Spleen (tissue), 11 donors: ENCODE results near the gene TSHZ3. TPM values are rescaled to one million over a fixed set of nuclear protein-coding genes. Genes with fewer than 3 reads are reported as not detected.

ENCODE experiments used
- DNase-seq: peaks from one replicate; pipeline ENCODE4 v3.0.0-alpha.2; 2020
- H3K27ac ChIP-seq, 8 donors: fragments of 200-600 bp; sonication (generic) in 7 of 8; 1 replicate in 4 of 8; 2 replicates in 4 of 8; pipeline versions ENCODE4 v1.5.0 to v1.8.0; 2016 to 2021; ENCODE audit warnings: inconsistent platforms in 4 of 8, mild to moderate bottlenecking in 4 of 8, moderate library complexity in 1 of 8
- H3K27me3 ChIP-seq, 7 donors: fragments of 200-600 bp; sonication (generic) in 6 of 7; replicated peaks in 1 of 7; 1 replicate in 4 of 7; 2 replicates in 3 of 7; pipeline versions ENCODE4 v1.5.0 to v1.8.0; 2016 to 2021; ENCODE audit warnings: inconsistent platforms in 3 of 7, mild to moderate bottlenecking in 1 of 7
- H3K36me3 ChIP-seq, 6 donors: fragments of 200-600 bp; sonication (generic) in 5 of 6; 1 replicate in 4 of 6; 2 replicates in 2 of 6; pipeline versions ENCODE4 v1.5.0 to v1.8.0; 2016 to 2021; ENCODE audit warnings: inconsistent platforms in 2 of 6
- H3K4me1 ChIP-seq, 6 donors: fragments of 200-600 bp; sonication (generic) in 5 of 6; 1 replicate in 3 of 6; 2 replicates in 3 of 6; pipeline versions ENCODE4 v1.5.0 to v1.8.0; 2016 to 2021; ENCODE audit warnings: inconsistent platforms in 3 of 6
- H3K4me3 ChIP-seq, 8 donors: fragments of 200-600 bp; sonication (generic) in 7 of 8; 1 replicate in 4 of 8; 2 replicates in 4 of 8; pipeline versions ENCODE4 v1.5.0 to v1.8.0; 2016 to 2021; ENCODE audit warnings: inconsistent platforms in 4 of 8, mild to moderate bottlenecking in 4 of 8, moderate library complexity in 2 of 8
- H3K9me3 ChIP-seq, 8 donors: fragments of 200-600 bp; sonication (generic) in 7 of 8; 1 replicate in 4 of 8; 2 replicates in 4 of 8; pipeline versions ENCODE4 v1.5.0 to v1.8.0; 2016 to 2021; ENCODE audit warnings: inconsistent platforms in 4 of 8
- POLR2A ChIP-seq, 3 donors: fragments of 450-650 bp; IDR thresholded peaks; one replicate each; pipeline ENCODE4 v1.5.1; 2017; ENCODE audit warnings: antibody characterized with exemption in 3 of 3, mild to moderate bottlenecking in 1 of 3
- POLR2AphosphoS5 ChIP-seq, 3 donors: sonication (generic); formaldehyde crosslinking; IDR thresholded peaks; one replicate each; pipeline ENCODE4 v1.5.1; 2017; ENCODE audit warnings: antibody characterized with exemption in 3 of 3
- WGBS, 5 donors: extraction: QIAGEN DNeasy Blood & Tissue Kit in 3 of 5; methylation state at CpG; one replicate each; pipeline versions ENCODE4 v1.1.5 to v1.1.7; 2013 to 2018; 5-methylcytosine and 5-hydroxymethylcytosine counted together
- intact Hi-C: fragments of 100-400 bp; cut with DNase I; formaldehyde crosslinking; loops from one replicate; pipeline ENCODE4 v1.15.0; 2023; ENCODE audit warnings: low total_unique reads
- polyA plus RNA-seq, 3 donors: library from polyadenylated mRNA; stranded (reverse); fragments of 200-250 nt; gene quantifications; one replicate each; pipeline ENCODE4 v1.2.1, GENCODE V29; 2013
- total RNA-seq, 7 donors: library from RNA; depleted of rRNA in 3 of 7; stranded (reverse); fragments of >200 nt in 3 of 7; fragmentation: NEBNext Ultra II Directional in 4 of 7; extraction: Animal tissue kit (Norgen Biotek cat#: 25700) in 4 of 7; gene quantifications; one replicate each; pipeline versions ENCODE4 v1.1.0 to v1.2.1, GENCODE V29; 2016 to 2021
- TF ChIP-seq, protein P1 (sequence below), 11 experiments: fragments of 200-600 bp in 7 of 11; fragments of 450-650 bp in 4 of 11; sonication (generic) in 4 of 11; IDR thresholded peaks in 8 of 11; conservative IDR thresholded peaks in 3 of 11; 1 replicate in 7 of 11; 2 replicates in 4 of 11; pipeline versions ENCODE4 v1.4.0 to v1.8.0; 2016 to 2021; ENCODE audit warnings: antibody characterized with exemption in 11 of 11, inconsistent platforms in 4 of 11, mild to moderate bottlenecking in 1 of 11
- donor health status: healthy with polysubstance abuse.
- donor health status: DM: no; HTN: no; CAD: no; lungs with moderate emphysema.
- donor health status: DM: no; HTN: no; CAD: no.
- donor health status: Bipolar disorder and iron deficiency.
- donor health status: healthy.
- donor health status: DM: no; HTN: no; CAD: no.
- donor health status: DM: yes; HTN: yes; CAD: no.

TSHZ3 gene
- total and polyA plus RNA-seq, 10 donors = 1.2 to 24.6 (median 13.4) TPM

DNA sequence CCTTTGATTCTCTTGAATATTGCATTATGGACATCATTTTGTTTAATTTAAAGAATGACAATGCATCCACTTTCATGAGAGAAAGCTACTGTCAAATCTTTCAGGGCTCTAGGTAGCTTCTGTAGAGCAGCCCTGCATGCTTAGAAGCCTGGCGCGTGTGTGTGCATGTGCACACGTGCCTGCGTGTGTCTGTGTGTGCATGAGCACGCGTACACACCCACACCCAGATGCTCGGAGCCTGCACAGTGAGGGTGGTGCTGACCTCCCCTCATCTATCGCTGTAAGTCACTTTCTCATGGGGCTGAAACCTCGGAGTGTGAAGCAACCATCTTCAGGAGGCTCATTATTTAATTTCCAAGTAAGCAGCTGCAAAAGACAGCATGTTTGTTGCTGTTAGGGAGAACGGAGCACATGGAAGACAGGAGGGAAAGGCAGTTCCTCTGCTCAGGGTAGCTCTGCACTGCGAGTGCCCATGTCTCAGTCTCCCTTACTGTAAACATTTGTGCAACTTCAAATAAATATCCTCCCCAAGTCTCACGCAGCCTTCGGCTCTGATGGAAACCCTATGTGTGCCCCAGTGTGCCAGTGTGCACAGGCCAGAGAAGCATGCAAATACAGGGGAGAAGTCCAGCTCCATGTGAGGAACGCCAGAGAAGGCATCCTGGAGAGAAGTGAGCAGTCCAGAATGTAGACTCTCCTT lies 22.8 kb downstream of the TSHZ3 start:
- no peak for TF ChIP-seq POLR2AphosphoS5 (IDR thresholded peaks at IDR 0.05)
- TF ChIP-seq POLR2A (IDR thresholded peaks at IDR 0.05) = no peak
- TF ChIP-seq, protein P1, sequence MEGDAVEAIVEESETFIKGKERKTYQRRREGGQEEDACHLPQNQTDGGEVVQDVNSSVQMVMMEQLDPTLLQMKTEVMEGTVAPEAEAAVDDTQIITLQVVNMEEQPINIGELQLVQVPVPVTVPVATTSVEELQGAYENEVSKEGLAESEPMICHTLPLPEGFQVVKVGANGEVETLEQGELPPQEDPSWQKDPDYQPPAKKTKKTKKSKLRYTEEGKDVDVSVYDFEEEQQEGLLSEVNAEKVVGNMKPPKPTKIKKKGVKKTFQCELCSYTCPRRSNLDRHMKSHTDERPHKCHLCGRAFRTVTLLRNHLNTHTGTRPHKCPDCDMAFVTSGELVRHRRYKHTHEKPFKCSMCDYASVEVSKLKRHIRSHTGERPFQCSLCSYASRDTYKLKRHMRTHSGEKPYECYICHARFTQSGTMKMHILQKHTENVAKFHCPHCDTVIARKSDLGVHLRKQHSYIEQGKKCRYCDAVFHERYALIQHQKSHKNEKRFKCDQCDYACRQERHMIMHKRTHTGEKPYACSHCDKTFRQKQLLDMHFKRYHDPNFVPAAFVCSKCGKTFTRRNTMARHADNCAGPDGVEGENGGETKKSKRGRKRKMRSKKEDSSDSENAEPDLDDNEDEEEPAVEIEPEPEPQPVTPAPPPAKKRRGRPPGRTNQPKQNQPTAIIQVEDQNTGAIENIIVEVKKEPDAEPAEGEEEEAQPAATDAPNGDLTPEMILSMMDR (IDR thresholded peaks at IDR 0.05 in 8 of 11, conservative IDR thresholded peaks at IDR 0.05 in 3 of 11) = no peak
- Histone ChIP-seq H3K27ac (no peak overlapping the region), H3K27me3 (no peaks in the 10 kb centered on the region), H3K9me3 (no peaks in the 10 kb centered on the region), H3K4me1 (peaks cover 0 to 35% (median 19%) of the 10 kb centered on the region in 6 donors), H3K4me3 (no peak overlapping the region), H3K36me3 (no peaks in the 10 kb centered on the region)
- 83 to 90% (median 87%) methylated on average over 14 of the region's 14 CpGs for WGBS, 5 donors
- intact Hi-C loops = no loop called here
- no peak for DNase-seq

DNA sequence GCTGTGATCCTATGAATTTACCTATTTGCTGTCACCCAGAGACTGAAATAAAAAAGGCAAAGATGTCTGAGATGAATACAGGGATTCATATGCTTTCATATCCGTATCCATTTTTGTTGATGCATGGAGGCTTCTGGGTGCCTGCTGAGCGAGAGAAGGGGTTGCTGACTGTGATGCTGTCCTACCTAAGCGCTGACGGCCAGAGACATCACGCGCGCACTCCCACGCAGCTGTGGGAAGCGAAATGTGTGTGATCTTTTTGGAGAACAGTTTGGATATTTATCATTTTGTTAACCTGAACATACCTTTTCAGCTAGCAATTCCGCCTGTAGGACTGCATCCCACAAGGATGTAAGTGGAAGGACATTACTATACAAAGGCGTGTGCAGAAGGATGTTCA lies 23.9 kb downstream of the TSHZ3 start:
- Histone ChIP-seq H3K4me3 (no peak overlapping the region), H3K27ac (no peak overlapping the region), H3K36me3 (no peaks in the 10 kb centered on the region), H3K27me3 (no peaks in the 10 kb centered on the region), H3K9me3 (no peaks in the 10 kb centered on the region), H3K4me1 (peaks cover 0 to 24% (median 13%) of the 10 kb centered on the region in 6 donors)
- no peak for DNase-seq
- intact Hi-C loops = no loop called here
- 93 to 95% (median 94%) methylated on average over 11 of the region's 11 CpGs for WGBS, 5 donors
- TF ChIP-seq, protein P1 (IDR thresholded peaks at IDR 0.05 in 8 of 11, conservative IDR thresholded peaks at IDR 0.05 in 3 of 11) = no peak
- no peak for TF ChIP-seq POLR2AphosphoS5 (IDR thresholded peaks at IDR 0.05)
- no peak for TF ChIP-seq POLR2A (IDR thresholded peaks at IDR 0.05)

DNA sequence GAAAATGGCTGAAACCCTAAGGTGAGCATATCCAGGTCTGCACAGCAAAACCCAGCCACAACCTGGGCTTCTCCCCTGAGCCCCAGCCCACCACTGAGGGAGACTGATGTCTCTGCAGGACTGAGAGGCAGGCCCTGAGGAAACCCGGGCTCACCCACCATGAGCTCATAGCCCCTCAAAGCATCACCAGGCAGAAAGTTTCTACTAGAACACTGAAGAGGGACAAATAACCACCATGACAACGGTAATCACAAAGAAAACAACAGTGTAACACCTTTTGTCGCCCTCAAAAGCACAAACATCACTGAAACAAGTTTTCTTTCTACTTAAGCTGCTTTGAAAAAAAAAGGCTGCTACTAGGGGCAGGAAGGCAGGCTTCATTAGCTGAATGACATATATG lies 29.8 kb downstream of the TSHZ3 start:
- WGBS, 5 donors = 79 to 89% (median 80%) methylated on average over 3 of the region's 3 CpGs
- no peak overlapping the region for H3K27ac ChIP-seq
- no peaks in the 10 kb centered on the region for H3K27me3 ChIP-seq
- H3K9me3 ChIP-seq = no peaks in the 10 kb centered on the region
- H3K4me1 ChIP-seq = peaks cover 0 to 35% (median 24%) of the 10 kb centered on the region in 6 donors
- H3K36me3 ChIP-seq = no peaks in the 10 kb centered on the region
- H3K4me3 ChIP-seq = no peak overlapping the region
- intact Hi-C loops = no loop called here
- DNase-seq = no peak
- TF ChIP-seq, protein P1 (IDR thresholded peaks at IDR 0.05 in 8 of 11, conservative IDR thresholded peaks at IDR 0.05 in 3 of 11) = no peak
- TF ChIP-seq POLR2AphosphoS5 (IDR thresholded peaks at IDR 0.05) (no peak), POLR2A (IDR thresholded peaks at IDR 0.05) (no peak)

DNA sequence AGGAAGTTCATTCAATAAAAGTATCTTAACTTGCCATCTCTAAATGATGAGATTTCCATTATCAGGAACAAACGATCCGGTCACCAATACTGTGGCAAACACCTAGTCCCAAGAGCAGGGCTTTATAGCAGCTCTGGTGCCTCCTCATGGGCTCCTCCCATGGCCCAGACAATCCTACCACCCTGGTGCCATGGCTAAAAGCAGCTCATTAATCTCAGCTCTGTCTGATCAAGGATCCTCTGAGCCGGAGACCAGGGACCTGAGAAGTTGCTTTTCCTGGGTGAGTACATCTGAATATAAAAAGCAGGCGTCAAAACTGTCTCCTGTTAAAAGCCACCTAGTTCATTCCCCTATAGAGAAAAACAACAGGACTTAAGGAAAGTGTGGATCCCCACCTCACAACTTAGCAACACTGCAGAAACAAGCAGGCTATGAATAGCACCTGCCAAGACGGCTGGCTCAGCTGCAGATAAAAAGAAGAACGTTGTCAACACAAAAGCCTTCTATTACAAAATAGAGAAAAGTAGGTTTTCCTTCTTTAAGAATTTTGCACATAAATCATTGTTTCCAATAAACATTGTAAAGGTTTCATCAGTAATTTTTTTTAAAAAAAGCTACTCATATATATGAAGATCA lies 30.3 kb downstream of the TSHZ3 start:
- Histone ChIP-seq H3K4me1 (peaks cover 0 to 35% (median 24%) of the 10 kb centered on the region in 6 donors), H3K36me3 (no peaks in the 10 kb centered on the region), H3K27ac (no peak overlapping the region), H3K9me3 (no peaks in the 10 kb centered on the region), H3K27me3 (no peaks in the 10 kb centered on the region), H3K4me3 (no peak overlapping the region)
- intact Hi-C loops = no loop called here
- TF ChIP-seq, protein P1 (IDR thresholded peaks at IDR 0.05 in 8 of 11, conservative IDR thresholded peaks at IDR 0.05 in 3 of 11) = no peak
- no peak for TF ChIP-seq POLR2A (IDR thresholded peaks at IDR 0.05)
- no peak for TF ChIP-seq POLR2AphosphoS5 (IDR thresholded peaks at IDR 0.05)
- no peak for DNase-seq
- WGBS, 5 donors = 70 to 84% (median 73%) methylated on average over 6 of the region's 6 CpGs
